Calu3 (cell line): ENCODE data around the gene PRSS48. TPM values are rescaled to one million over a fixed set of nuclear protein-coding genes. Genes with fewer than 3 reads are reported as not detected.

ENCODE experiments used
- BruUV-seq: library from RNA; stranded (reverse); fragments of 400-500 nt; replicated peaks from 2 replicates; lab custom pipeline; 2021; lab: Mats Ljungman, UMichigan
- CTCF ChIA-PET: fragments of 300-600 bp; sonication (Branson Sonifier 250); formaldehyde crosslinking; loops from one replicate; lab custom pipeline; 2022; ENCODE audit warnings: antibody characterized with exemption; lab: Charles Lee
- DNase-seq: peaks from one replicate; pipeline ENCODE4 v3.0.0; 2022
- H3K27ac Mint-ChIP-seq: one replicate; pipeline ENCODE4 v1.8.0; 2022; ENCODE audit warnings: mixed read lengths; ENCODE audit not compliant: unreplicated experiment
- H3K27me3 Mint-ChIP-seq: one replicate; pipeline ENCODE4 v1.8.0; 2022; ENCODE audit warnings: mixed read lengths; ENCODE audit not compliant: unreplicated experiment
- H3K36me3 Mint-ChIP-seq: one replicate; pipeline ENCODE4 v1.8.0; 2022; ENCODE audit warnings: mild to moderate bottlenecking, moderate library complexity, mixed read lengths; ENCODE audit not compliant: insufficient read depth, unreplicated experiment
- H3K4me1 Mint-ChIP-seq: one replicate; pipeline ENCODE4 v1.8.0; 2022; ENCODE audit warnings: mild to moderate bottlenecking, low read depth, mixed read lengths; ENCODE audit not compliant: unreplicated experiment
- H3K4me3 Mint-ChIP-seq: one replicate; pipeline ENCODE4 v1.8.0; 2022; ENCODE audit warnings: mild to moderate bottlenecking, low read depth, moderate library complexity, mixed read lengths; ENCODE audit not compliant: unreplicated experiment
- H3K9me3 Mint-ChIP-seq: one replicate; pipeline ENCODE4 v1.8.0; 2022; ENCODE audit warnings: low read depth, mixed read lengths; ENCODE audit not compliant: unreplicated experiment
- intact Hi-C: fragments of 100-400 bp; cut with micrococcal nuclease; formaldehyde crosslinking; loops from one replicate; pipeline ENCODE4 v1.10.0; 2022; ENCODE audit not compliant: unreplicated experiment
- total RNA-seq: library from RNA; stranded (reverse); gene quantifications from 2 replicates; pipeline ENCODE4 v1.2.3, GENCODE V29; 2022
- TF ChIP-seq, protein P1 (sequence below): fragments of 200-600 bp; IDR thresholded peaks from one replicate; pipeline ENCODE4 v1.8.0; 2022; ENCODE audit warnings: antibody characterized with exemption; ENCODE audit not compliant: unreplicated experiment

PRSS48 gene
- total RNA-seq, 1 experiment from 2014 or later: not detected

DNA sequence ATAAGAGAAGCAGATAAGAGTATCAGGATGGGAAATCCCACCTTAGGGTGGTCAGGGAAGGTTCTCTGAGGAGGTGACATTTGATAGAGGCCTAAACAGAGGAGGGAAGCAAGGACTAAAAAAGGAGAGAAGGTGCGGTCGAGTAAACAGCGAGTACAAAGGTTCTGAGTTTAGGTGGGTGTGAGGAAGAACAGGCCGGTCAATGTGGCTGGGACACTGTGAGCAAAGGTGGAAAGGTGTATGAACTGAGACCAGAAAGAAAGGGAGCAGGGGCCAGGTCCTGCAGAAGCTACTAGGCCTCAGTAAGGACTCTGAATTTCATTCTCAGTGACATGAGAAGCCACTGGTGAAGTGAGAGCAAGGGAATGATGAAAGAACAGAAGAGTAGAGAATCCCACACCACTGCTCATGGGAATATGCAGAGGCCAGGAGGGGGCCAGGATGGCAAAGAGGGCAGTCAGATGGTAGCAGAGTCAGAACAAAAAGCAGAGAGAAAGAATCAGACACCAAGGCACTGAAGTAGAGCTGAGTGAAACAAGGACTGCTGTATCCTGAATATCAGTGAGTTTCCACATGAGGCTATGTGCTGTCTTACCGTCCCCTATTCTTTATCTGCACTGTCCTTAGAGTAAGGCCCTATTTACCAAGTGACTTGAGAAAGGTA, 18.0 kb downstream of the PRSS48 start:
- no peak overlapping the region for H3K27ac Mint-ChIP-seq
- no TSS peak for BruUV-seq
- H3K27me3 Mint-ChIP-seq: no peaks in the 10 kb centered on the region
- H3K4me1 Mint-ChIP-seq: peaks cover 24% of the 10 kb centered on the region
- no peak for DNase-seq
- H3K36me3 Mint-ChIP-seq: no peaks in the 10 kb centered on the region
- H3K9me3 Mint-ChIP-seq: no peaks in the 10 kb centered on the region
- TF ChIP-seq, protein P1, sequence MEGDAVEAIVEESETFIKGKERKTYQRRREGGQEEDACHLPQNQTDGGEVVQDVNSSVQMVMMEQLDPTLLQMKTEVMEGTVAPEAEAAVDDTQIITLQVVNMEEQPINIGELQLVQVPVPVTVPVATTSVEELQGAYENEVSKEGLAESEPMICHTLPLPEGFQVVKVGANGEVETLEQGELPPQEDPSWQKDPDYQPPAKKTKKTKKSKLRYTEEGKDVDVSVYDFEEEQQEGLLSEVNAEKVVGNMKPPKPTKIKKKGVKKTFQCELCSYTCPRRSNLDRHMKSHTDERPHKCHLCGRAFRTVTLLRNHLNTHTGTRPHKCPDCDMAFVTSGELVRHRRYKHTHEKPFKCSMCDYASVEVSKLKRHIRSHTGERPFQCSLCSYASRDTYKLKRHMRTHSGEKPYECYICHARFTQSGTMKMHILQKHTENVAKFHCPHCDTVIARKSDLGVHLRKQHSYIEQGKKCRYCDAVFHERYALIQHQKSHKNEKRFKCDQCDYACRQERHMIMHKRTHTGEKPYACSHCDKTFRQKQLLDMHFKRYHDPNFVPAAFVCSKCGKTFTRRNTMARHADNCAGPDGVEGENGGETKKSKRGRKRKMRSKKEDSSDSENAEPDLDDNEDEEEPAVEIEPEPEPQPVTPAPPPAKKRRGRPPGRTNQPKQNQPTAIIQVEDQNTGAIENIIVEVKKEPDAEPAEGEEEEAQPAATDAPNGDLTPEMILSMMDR: no peak
- H3K4me3 Mint-ChIP-seq: no peak overlapping the region
- intact Hi-C loops: no loop called here
- CTCF ChIA-PET: no interaction called here

DNA sequence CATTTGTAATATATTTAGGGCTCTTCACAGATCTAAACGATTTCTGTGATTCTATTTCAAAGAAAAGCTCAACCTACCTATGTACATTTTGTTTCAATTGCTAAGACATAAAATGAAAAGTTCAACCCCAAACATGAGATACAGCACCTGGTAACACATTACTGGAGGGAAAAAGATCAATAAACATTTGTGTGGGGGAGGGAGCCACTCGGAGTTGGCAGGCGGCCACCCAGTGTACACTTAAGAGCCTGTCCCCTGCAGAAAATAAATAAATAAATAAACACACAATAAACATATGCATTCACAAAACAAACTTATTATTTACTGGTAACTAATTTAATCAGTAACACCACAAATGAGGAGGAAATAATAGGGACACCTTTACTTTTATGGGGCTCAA, 19.3 kb downstream of the PRSS48 start:
- intact Hi-C loops: no loop called here
- Mint-ChIP-seq H3K4me3 (no peak overlapping the region), H3K4me1 (peaks cover 20% of the 10 kb centered on the region), H3K36me3 (no peaks in the 10 kb centered on the region), H3K27ac (no peak overlapping the region), H3K27me3 (no peaks in the 10 kb centered on the region), H3K9me3 (no peaks in the 10 kb centered on the region)
- CTCF ChIA-PET: interaction anchor here (0.6 kb wide), 1 partner anchor 266 kb away, joined by 3 read pairs; no protein-coding TSS in a partner anchor
- TF ChIP-seq, protein P1: no peak
- BruUV-seq: no TSS peak
- DNase-seq: peak; percentile 14

DNA sequence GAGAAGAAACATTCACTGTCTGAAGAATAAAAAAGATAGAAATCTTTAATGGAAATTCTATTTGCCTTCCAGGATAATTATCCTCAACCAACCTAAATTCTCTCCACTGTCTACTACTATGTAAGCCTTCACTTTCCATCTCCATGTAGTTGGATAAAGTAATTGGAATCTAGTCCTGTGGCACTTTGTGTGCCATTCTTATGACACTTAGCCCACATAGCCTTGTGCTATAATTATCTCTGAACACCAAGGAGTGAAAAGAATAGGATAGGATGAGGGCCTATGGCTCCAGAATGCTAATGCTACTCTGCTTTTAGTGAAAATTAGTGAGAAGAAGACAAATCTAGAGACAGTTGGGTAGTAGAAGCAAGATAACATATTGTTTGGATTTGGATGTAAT, 20.2 kb downstream of the PRSS48 start:
- BruUV-seq: no TSS peak
- Mint-ChIP-seq H3K27me3 (no peaks in the 10 kb centered on the region), H3K27ac (no peak overlapping the region), H3K36me3 (no peaks in the 10 kb centered on the region), H3K4me1 (peaks cover 19% of the 10 kb centered on the region), H3K9me3 (peaks cover 2% of the 10 kb centered on the region), H3K4me3 (no peak overlapping the region)
- DNase-seq: no peak
- intact Hi-C loops: no loop called here
- CTCF ChIA-PET: no interaction called here
- TF ChIP-seq, protein P1: no peak

DNA sequence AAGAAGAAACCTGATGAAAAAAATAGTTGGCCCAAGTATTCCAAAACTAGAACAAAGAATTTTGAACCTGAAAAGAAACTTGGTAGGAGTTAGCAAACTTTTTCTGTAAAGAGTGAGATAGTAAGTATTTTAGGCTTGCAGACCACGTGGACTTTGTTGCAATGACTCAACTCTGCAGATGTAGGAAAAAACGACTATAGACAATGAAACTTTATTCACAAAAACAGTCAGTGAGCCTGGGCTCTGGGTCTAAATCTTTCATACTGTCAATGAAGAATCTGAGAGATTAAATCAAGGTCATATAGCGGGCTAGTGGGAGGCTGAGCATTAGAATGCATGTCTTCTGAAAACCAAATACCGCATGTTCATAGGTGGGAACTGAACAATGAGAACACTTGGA, 25.5 kb downstream of the PRSS48 start:
- TF ChIP-seq, protein P1: no peak
- no peak overlapping the region for H3K27ac Mint-ChIP-seq
- CTCF ChIA-PET: no interaction called here
- intact Hi-C loops: no loop called here
- peaks cover 2% of the 10 kb centered on the region for H3K9me3 Mint-ChIP-seq
- no peaks in the 10 kb centered on the region for H3K27me3 Mint-ChIP-seq
- no peak overlapping the region for H3K4me3 Mint-ChIP-seq
- no peaks in the 10 kb centered on the region for H3K4me1 Mint-ChIP-seq
- no TSS peak for BruUV-seq
- no peak for DNase-seq
- H3K36me3 Mint-ChIP-seq: no peaks in the 10 kb centered on the region
